Sigmoid colon (tissue), 7 donors: ENCODE data around the gene STK33. TPM values are rescaled to one million over a fixed set of nuclear protein-coding genes. Genes with fewer than 3 reads are reported as not detected.

ENCODE experiments used
- DNase-seq: peaks from one replicate; pipeline ENCODE4 v3.0.0-alpha.2; 2019
- H3K27ac ChIP-seq, 4 donors: fragments of 200-600 bp; sonication (generic); one replicate each; pipeline ENCODE4 v1.5.1; 2016 to 2019; ENCODE audit warnings: mild to moderate bottlenecking in 1 of 4
- H3K27me3 ChIP-seq, 3 donors: fragments of 200-600 bp; sonication (generic); one replicate each; pipeline ENCODE4 v1.5.1; 2019; ENCODE audit warnings: mild to moderate bottlenecking in 1 of 3
- H3K36me3 ChIP-seq, 4 donors: fragments of 200-600 bp; sonication (generic); one replicate each; pipeline ENCODE4 v1.5.1; 2016 to 2019
- H3K4me1 ChIP-seq, 4 donors: fragments of 200-600 bp; sonication (generic); one replicate each; pipeline ENCODE4 v1.5.1; 2017 to 2019
- H3K4me3 ChIP-seq, 4 donors: fragments of 200-600 bp; sonication (generic); one replicate each; pipeline ENCODE4 v1.5.1; 2017 to 2019; ENCODE audit warnings: mild to moderate bottlenecking in 2 of 4, moderate library complexity in 1 of 4
- H3K9me3 ChIP-seq, 4 donors: fragments of 200-600 bp in 3 of 4; sonication (generic) in 3 of 4; one replicate each; pipeline versions ENCODE4 v1.5.1 to v1.6.1; 2013 to 2019
- EP300 ChIP-seq, 4 donors: sonication (generic); formaldehyde crosslinking; IDR thresholded peaks; one replicate each; pipeline ENCODE4 v1.6.1; 2017; ENCODE audit warnings: antibody characterized with exemption in 4 of 4
- POLR2A ChIP-seq, 2 donors: fragments of 450-650 bp; IDR thresholded peaks; one replicate each; pipeline ENCODE4 v1.6.1; 2016; ENCODE audit warnings: antibody characterized with exemption in 2 of 2, mild to moderate bottlenecking in 2 of 2, moderate library complexity in 2 of 2
- POLR2AphosphoS5 ChIP-seq, 4 donors: sonication (generic); formaldehyde crosslinking; IDR thresholded peaks; one replicate each; pipeline ENCODE4 v1.6.1; 2017; ENCODE audit warnings: antibody characterized with exemption in 4 of 4
- WGBS, 2 donors: extraction: QIAGEN DNeasy Blood & Tissue Kit; methylation state at CpG; one replicate each; pipeline ENCODE4 v1.1.7; 2013; 5-methylcytosine and 5-hydroxymethylcytosine counted together
- intact Hi-C: fragments of 100-400 bp; cut with DNase I; formaldehyde crosslinking; loops from one replicate; pipeline ENCODE4 v1.15.1; 2023
- polyA plus RNA-seq, 3 donors: library from polyadenylated mRNA; stranded (reverse); fragments of 200-250 nt; gene quantifications; one replicate each; pipeline ENCODE4 v1.2.3, GENCODE V29; 2013
- total RNA-seq, 4 donors: library from RNA; depleted of rRNA; stranded (reverse); fragments of >200 nt; gene quantifications; one replicate each; pipeline ENCODE4 v1.1.0, GENCODE V29; 2016
- TF ChIP-seq, protein P1 (sequence below), 4 experiments: fragments of 450-650 bp in 3 of 4; fragments of 200-600 bp in 1 of 4; IDR thresholded peaks; one replicate each; pipeline ENCODE4 v1.5.1; 2016 to 2019; ENCODE audit warnings: antibody characterized with exemption in 4 of 4, mild to moderate bottlenecking in 3 of 4, moderate library complexity in 2 of 4
- donor health status: healthy with polysubstance abuse.
- donor health status: Bipolar disorder and iron deficiency.
- donor health status: healthy.

The STK33 gene
- total and polyA plus RNA-seq, 7 donors: 2.0 to 23.8 (median 20.6) TPM; not detected in 2

- TF ChIP-seq EP300 (IDR thresholded peaks at IDR 0.05) (no peak), POLR2A (IDR thresholded peaks at IDR 0.05) (no peak), POLR2AphosphoS5 (IDR thresholded peaks at IDR 0.05) (peak in 1 of 4 donors; percentile 62)
- TF ChIP-seq, protein P1, sequence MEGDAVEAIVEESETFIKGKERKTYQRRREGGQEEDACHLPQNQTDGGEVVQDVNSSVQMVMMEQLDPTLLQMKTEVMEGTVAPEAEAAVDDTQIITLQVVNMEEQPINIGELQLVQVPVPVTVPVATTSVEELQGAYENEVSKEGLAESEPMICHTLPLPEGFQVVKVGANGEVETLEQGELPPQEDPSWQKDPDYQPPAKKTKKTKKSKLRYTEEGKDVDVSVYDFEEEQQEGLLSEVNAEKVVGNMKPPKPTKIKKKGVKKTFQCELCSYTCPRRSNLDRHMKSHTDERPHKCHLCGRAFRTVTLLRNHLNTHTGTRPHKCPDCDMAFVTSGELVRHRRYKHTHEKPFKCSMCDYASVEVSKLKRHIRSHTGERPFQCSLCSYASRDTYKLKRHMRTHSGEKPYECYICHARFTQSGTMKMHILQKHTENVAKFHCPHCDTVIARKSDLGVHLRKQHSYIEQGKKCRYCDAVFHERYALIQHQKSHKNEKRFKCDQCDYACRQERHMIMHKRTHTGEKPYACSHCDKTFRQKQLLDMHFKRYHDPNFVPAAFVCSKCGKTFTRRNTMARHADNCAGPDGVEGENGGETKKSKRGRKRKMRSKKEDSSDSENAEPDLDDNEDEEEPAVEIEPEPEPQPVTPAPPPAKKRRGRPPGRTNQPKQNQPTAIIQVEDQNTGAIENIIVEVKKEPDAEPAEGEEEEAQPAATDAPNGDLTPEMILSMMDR (IDR thresholded peaks at IDR 0.05): no peak
- WGBS, 2 donors: 79 to 96% methylated on average over 1 of the region's 1 CpG
Measured at GRCh38 chr11:8608652-8609051, 14.6 kb upstream of the STK33 start.

DNA sequence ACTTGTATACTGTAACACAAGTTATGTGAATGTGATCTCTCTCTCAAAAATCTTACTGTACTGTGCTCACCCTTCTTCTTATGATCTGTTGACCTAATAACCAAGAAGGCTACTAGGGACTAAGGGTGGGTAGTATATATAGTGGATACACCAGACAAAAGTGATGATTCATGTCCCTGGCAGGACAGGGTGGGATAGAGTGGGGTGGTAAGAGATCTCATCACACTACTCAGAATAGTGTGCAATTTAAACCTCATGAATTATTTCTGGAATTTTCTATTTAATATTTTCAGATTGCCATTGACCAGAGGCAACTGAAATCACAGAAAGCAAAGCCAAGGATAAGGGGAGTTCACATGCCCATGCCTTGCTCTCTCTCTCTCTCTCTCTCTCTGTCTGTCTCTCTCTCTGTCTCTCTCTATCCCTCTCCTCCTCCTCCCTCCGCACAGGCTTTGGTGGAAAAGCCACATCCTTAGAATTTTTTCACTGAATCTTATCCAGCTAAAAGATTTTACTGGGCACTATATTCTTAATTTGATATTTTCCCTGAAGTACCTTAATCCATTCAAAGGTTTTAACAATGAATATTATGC, 12.0 kb upstream of the STK33 start:
- Histone ChIP-seq H3K27me3 (no peaks in the 10 kb centered on the region), H3K9me3 (no peaks in the 10 kb centered on the region), H3K36me3 (no peaks in the 10 kb centered on the region), H3K27ac (no peak overlapping the region), H3K4me3 (no peak overlapping the region), H3K4me1 (peaks cover 0 to 28% (median 11%) of the 10 kb centered on the region in 4 donors)
- DNase-seq: no peak
- TF ChIP-seq, protein P1 (IDR thresholded peaks at IDR 0.05): no peak
- TF ChIP-seq EP300 (IDR thresholded peaks at IDR 0.05): no peak
- TF ChIP-seq POLR2AphosphoS5 (IDR thresholded peaks at IDR 0.05): no peak
- TF ChIP-seq POLR2A (IDR thresholded peaks at IDR 0.05): no peak
- WGBS, 2 donors: 91 to 96% methylated on average over 1 of the region's 1 CpG
- intact Hi-C loops: loop anchor here (2.0 to 10.0 kb wide), 2 partner anchors 67 to 209 kb away; a partner anchor contains a TSS

More at GRCh38 chr11:8608652-8609051, 14.6 kb upstream of the STK33 start:
- no peaks in the 10 kb centered on the region for H3K27me3 ChIP-seq
- intact Hi-C loops: loop anchor here (10.0 kb wide), 1 partner anchor 206 kb away; a partner anchor contains a TSS
- no peaks in the 10 kb centered on the region for H3K36me3 ChIP-seq
- no peak for DNase-seq
- peak overlapping the region in 1 of 4 donors; percentile 46 for H3K27ac ChIP-seq
- no peaks in the 10 kb centered on the region for H3K9me3 ChIP-seq
- no peak overlapping the region for H3K4me3 ChIP-seq
- H3K4me1 ChIP-seq: peaks cover 0 to 33% (median 12%) of the 10 kb centered on the region in 4 donors

- no peak overlapping the region for H3K4me3 ChIP-seq
- 23 to 27% methylated on average over 9 of the region's 9 CpGs for WGBS, 2 donors
- no peak for TF ChIP-seq POLR2A (IDR thresholded peaks at IDR 0.05)
- TF ChIP-seq, protein P1 (IDR thresholded peaks at IDR 0.05): peak; percentile 19 to 45 (median 36)
- peak; percentile 51 to 90 (median 67) for TF ChIP-seq POLR2AphosphoS5 (IDR thresholded peaks at IDR 0.05)
- TF ChIP-seq EP300 (IDR thresholded peaks at IDR 0.05): peak in 2 of 4 donors; percentile 14 to 75
- intact Hi-C loops: loop anchor here (2.0 to 10.0 kb wide), 2 partner anchors 69 to 211 kb away; a partner anchor contains a TSS
- peak; percentile 84 for DNase-seq
- H3K9me3 ChIP-seq: no peaks in the 10 kb centered on the region
- no peaks in the 10 kb centered on the region for H3K36me3 ChIP-seq
- H3K27ac ChIP-seq: peak overlapping the region; percentile 33 to 78 (median 64)
- peaks cover 0 to 18% (median 8%) of the 10 kb centered on the region in 4 donors for H3K4me1 ChIP-seq
- no peaks in the 10 kb centered on the region for H3K27me3 ChIP-seq
Measured at GRCh38 chr11:8604078-8604723, 10.2 kb upstream of the STK33 start.

GRCh38 chr11:8603696-8604077, 9.7 kb upstream of the STK33 start:
- Histone ChIP-seq H3K27me3 (no peaks in the 10 kb centered on the region), H3K4me1 (peaks cover 0 to 14% (median 8%) of the 10 kb centered on the region in 4 donors), H3K27ac (peak overlapping the region in 2 of 4 donors; percentile 73 to 78), H3K4me3 (no peak overlapping the region), H3K9me3 (no peaks in the 10 kb centered on the region), H3K36me3 (no peaks in the 10 kb centered on the region)
- 83 to 88% methylated on average over 2 of the region's 2 CpGs for WGBS, 2 donors
- DNase-seq: no peak
- intact Hi-C loops: loop anchor here (2.0 to 10.0 kb wide), 2 partner anchors 69 to 211 kb away; a partner anchor contains a TSS
- TF ChIP-seq POLR2A (IDR thresholded peaks at IDR 0.05) (no peak), POLR2AphosphoS5 (IDR thresholded peaks at IDR 0.05) (no peak), EP300 (IDR thresholded peaks at IDR 0.05) (no peak)
- TF ChIP-seq, protein P1 (IDR thresholded peaks at IDR 0.05): no peak
